HG03520 (cell line): ENCODE results near the gene TNFSF9.
A peak's percentile ranks its signal among the peaks of the same experiment; 100 is the strongest.

Experiments
- ATAC-seq: cut with Tn5 transposase; IDR thresholded peaks from one replicate; pipeline ENCODE4 v1.9.1; 2021; ENCODE audit warnings: mild to moderate bottlenecking, moderate library complexity; ENCODE audit not compliant: unreplicated experiment

Gene TNFSF9, protein sequence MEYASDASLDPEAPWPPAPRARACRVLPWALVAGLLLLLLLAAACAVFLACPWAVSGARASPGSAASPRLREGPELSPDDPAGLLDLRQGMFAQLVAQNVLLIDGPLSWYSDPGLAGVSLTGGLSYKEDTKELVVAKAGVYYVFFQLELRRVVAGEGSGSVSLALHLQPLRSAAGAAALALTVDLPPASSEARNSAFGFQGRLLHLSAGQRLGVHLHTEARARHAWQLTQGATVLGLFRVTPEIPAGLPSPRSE

DNA sequence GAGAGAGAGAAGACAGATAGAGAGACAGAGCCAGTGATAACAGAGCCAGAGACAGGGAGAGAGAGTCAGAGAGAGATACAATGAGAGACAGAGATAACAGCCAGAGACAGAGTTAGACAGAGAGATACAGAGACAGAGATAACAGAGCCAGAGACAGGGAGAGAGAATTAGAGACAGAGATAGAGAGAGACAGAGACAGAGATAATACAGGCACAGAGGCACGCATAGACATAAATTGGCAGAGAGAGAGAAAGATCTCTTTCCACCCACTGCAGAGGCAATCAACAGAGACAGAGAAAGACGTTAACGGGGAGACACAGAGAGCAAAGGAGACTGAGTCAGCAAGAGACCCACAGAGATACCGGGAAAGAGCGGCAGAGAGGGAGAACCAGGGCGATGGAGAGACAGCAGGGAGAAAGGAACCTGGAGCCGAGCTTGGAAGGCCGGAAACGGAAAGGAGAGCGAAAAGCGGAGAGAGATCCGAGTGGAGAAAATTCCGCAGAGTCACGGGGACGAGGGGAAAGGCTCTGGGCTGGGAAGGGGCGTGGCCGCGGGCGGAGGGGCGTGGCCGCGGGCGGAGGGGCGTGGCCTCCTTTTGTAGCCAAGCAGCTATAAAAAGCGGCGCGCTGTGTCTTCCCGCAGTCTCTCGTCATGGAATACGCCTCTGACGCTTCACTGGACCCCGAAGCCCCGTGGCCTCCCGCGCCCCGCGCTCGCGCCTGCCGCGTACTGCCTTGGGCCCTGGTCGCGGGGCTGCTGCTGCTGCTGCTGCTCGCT lies at the start of gene TNFSF9:
TNFSF9 (plus strand) TSS at position 641 of the 777 bp plus-strand sequence; CDS start at position 652, 11 bp downstream.
- no peak for ATAC-seq

DNA sequence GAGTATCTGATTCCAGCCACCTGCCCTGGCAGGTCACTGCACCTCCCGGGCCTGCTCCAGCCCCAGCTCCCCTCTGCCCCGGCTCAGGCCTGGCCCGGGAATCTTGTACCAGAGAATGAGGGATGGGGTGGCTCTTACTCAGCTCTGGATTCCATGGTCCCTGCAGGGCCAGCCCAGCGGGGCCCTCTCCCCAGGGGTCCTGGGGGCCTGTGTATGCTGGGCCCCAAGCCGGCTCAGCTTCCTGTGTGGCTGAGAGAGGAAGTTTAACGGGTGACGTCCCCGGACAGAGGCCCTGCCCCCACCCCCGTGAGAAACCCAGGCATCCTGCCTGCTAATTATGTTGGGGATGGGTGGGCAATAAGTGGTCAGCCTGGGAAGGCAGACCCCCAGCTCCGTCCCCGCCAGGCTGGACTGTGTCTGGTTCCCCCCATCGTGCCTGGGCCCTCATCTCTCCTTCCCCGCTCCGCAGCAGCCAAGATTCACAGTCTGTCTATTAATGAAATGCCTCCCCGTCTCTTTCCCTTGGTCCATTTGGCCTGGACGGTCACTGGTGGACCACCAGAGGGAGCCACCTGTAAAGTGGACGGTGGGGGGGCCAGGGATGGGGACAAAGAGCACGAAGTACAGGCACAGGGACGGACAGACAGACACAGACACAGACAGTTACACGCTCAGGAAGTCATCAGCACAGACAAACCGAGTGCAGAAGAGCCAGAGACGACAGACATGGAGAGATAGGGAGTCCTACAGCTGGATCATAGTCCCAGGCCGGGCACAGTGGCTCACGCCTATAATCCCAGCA lies 49.1 kb upstream of the TNFSF9 start, which contains the start of gene DENND1C:
DENND1C (minus strand) TSS at position 247 of the 802 bp plus-strand sequence; CDS start at position 155, 92 bp downstream.
- ATAC-seq = peak; percentile 48

DNA sequence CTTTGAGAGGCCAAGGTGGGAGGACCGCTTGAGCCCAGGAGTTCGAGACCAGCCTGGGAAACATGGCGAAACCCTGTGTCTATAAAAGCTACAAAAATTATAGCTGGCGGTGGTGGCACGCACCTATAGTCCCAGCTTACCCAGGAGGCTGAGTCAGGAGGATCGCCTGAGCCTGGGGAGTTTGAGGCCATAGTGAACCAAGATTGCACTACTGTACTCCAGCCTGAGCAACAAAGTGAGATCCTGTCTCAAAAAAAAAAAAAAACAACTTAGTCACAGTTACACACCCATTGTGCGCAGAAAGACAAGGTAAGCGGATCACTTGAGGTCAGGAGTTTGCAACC lies 48.5 kb upstream of the TNFSF9 start:
- no peak for ATAC-seq

- ATAC-seq = no peak
Measured at GRCh38 chr19:6483235-6483634, 47.6 kb upstream of the TNFSF9 start.

GRCh38 chr19:6484230-6484629 lies 46.6 kb upstream of the TNFSF9 start:
- no peak for ATAC-seq

DNA sequence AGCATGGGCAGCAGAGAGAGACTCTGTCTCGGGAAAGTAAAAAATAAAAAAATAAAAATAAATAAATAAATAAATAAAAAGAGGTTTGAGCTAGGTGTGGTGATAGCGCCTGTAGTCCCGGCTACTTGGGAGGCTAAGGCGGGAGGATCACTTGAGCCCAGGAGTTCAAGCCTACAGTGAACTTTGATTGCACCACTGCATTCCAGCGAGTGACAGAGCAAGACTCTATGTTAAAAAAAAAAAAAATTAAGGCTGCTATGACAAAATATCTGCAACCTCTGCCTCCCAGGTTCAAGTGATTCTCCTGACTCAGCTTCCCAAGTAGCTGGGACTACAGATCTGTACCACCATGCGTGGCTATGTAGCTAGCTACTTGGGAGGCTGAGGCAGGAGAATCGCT lies 46.0 kb upstream of the TNFSF9 start:
- no peak for ATAC-seq

GRCh38 chr19:6489278-6490061 lies 41.4 kb upstream of the TNFSF9 start:
- no peak for ATAC-seq

GRCh38 chr19:6490134-6490533 lies 40.7 kb upstream of the TNFSF9 start:
- ATAC-seq = no peak

DNA sequence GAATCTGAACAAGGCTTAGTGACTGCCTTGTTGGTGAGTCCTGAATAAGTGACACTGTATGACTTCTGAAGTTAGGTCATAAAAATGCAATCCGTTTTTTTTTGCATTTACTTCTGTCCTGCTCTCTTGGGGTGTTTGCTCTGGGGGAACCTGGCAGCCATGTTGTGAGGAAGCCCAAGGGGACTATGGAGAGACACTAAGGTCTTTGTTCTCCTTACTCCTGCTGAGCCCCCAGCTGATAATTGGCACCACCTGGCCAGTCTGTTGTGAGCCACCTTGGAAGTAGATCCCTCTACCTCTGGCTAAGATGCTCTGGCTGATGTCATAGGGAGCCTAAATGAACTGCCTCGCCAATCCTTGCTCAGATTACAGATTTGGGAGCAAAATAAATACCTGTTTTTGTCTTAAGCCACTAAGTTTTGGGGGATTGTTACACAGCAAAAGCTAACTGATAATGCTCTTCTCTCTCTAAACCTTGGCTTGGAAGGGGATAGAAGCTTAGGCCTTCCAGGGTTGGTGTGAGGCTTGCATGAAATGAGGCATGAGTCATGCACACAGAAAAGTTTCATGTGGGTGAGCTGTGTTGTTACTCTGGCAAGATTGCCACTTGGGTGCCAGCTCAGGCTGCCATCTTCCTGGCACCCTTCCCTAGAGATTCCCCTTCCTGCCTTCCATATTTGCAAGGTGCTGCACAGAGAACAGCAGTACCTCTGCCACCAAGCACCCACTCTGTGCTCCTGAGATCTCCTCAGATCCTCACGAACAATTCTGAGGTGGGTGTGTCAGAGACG lies 38.8 kb upstream of the TNFSF9 start:
- ATAC-seq = no peak

GRCh38 chr19:6494438-6495036 lies 36.3 kb upstream of the TNFSF9 start:
- no peak for ATAC-seq

- ATAC-seq = no peak
Measured at GRCh38 chr19:6495947-6496346, 34.9 kb upstream of the TNFSF9 start.

- ATAC-seq = no peak
Measured at GRCh38 chr19:6498294-6499036, 32.4 kb upstream of the TNFSF9 start.

GRCh38 chr19:6499052-6499790 lies 31.6 kb upstream of the TNFSF9 start:
- no peak for ATAC-seq

DNA sequence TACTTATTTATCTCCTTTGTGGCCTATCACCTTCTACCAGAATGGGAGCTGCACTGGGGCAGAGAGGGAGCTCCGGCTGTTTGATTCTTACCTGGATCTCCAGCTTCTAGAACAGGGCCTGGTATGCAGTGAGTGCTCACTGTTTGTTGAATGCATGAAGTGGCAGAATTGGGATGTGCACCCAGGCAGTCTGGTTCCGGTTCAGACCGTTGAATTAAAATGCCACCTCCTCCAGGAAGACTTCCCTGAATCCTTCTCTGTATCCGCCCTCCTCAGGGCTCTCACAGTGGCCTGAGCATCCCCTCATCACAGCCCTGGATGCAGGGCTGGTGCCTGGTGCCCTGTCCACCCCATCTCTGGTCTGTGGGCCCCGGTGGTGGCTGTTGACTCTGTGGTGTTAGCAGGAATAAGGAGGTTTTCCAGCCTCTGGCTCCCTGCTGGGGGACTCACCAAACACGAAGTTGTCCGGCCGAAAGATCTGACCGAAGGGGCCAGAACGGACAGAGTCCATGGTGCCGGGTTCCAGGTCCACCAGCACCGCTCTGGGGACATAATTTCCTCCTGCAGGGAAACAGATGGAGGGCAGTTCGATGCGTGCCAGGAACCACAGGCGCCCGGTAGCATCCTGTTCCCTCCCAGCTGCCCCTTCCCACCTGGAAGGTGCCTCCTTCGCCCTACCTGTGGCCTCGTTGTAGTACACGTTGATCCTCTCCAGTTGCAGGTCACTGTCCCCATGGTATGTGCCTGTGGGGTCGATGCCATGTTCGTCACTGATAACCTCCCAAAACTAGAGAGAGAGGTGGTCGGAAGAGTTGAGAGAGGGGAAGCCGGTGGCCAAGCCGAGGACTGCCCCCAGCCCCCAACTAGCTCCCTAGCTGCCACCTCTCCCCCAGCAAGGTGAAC lies 29.7 kb upstream of the TNFSF9 start:
- ATAC-seq = no peak

- ATAC-seq = no peak
Measured at GRCh38 chr19:6501740-6502648, 28.8 kb upstream of the TNFSF9 start, which contains the start of gene TUBB4A. Gene TUBB4A, minus strand, starts transcription at chr19:6502309. Its CDS starts 97 bp downstream, at chr19:6502212.
